ENCODE measurements around the gene ARF4. TPM values are rescaled to one million over a fixed set of nuclear protein-coding genes. Genes with fewer than 3 reads are reported as not detected.
A peak's percentile ranks its signal among the peaks of the same experiment; 100 is the strongest.

ARF4 gene
- total and polyA plus RNA-seq, 2 of the 4 experiments (the other 2 are of a cell fraction): 172 to 412 TPM

DNA sequence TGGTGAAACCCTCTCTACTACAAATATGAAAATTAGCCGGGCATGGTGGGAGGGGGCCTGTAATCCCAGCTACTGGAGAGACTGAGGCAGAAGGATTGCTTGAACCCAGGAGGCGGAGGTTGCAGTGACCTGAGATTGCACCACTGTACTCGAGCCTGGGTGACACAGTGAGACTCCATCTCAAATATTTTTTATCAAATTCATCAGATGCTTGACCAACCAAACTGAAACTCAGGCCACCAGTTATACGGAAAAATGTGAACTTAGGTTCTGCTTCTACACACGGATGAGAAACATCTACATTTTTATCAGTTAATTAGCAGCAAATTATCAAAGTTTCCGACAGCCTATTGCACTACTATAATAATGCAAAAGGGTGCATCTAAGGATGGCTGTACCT is 4.8 kb downstream of the ARF4 start:
- Histone ChIP-seq H2BK120ac (ENCODE audit: low read depth, low read length) (no peak overlapping the region), H3K23ac (ENCODE audit: low read depth, low read length) (no peak overlapping the region), H2AFZ (replicated peaks; ENCODE audit: low read length, poor library complexity) (no peak overlapping the region), H3K4me1 (ENCODE audit: control insufficient read depth, insufficient read depth, low read length) (peaks cover 7% of the 10 kb centered on the region), H3K4ac (ENCODE audit: low read depth, low read length) (no peak overlapping the region), H3K56ac (ENCODE audit: extremely low read depth, insufficient read depth, low read length) (no peak overlapping the region), H3K9me3 (ENCODE audit: control insufficient read depth, insufficient read depth, low read length) (no peaks in the 10 kb centered on the region), H3K9ac (ENCODE audit: low read depth, low read length) (no peak overlapping the region), H3K27me3 (ENCODE audit: control insufficient read depth, insufficient read depth, low read length) (no peaks in the 10 kb centered on the region), H4K20me1 (ENCODE audit: insufficient read depth, low read length) (peaks cover 97% of the 10 kb centered on the region), H3K4me3 (ENCODE audit: insufficient read depth, low read depth, low read length) (no peak overlapping the region), H3K4me2 (ENCODE audit: low read depth, low read length) (peak overlapping the region; percentile 21; the same call in 1 of the 2 replicates), H4K91ac (ENCODE audit: insufficient read depth, low read depth, low read length) (no peak overlapping the region), H3K27ac (ENCODE audit: insufficient read depth, low read length) (no peak overlapping the region), H3K18ac (ENCODE audit: low read depth, low read length) (no peak overlapping the region), H3K14ac (replicated peaks; ENCODE audit: low read depth, low read length) (no peak overlapping the region), H4K5ac (ENCODE audit: low read depth, low read length) (no peak overlapping the region), H3K79me1 (ENCODE audit: low read depth in 1 of 2, low read length in 2 of 2) (peaks cover 0 to 10% of the 10 kb centered on the region in 2 experiments; a peak in 1 of 4 replicates), H2AK9ac (replicated peaks; ENCODE audit: low read depth, low read length, poor library complexity) (no peak overlapping the region), H2BK15ac (ENCODE audit: low read depth, low read length) (no peak overlapping the region), H2BK20ac (ENCODE audit: low read depth, low read length) (no peak overlapping the region), H3K36me3 (ENCODE audit: control insufficient read depth, insufficient read depth, low read length) (peaks cover 12% of the 10 kb centered on the region), H2AK5ac (ENCODE audit: low read depth, low read length) (no peak overlapping the region), H4K8ac (ENCODE audit: low read depth in 2 of 2, low read length in 2 of 2) (no peak overlapping the region), H3K9me1 (ENCODE audit: insufficient read depth, low read length) (no peaks in the 10 kb centered on the region; the same call in 1 of the 2 replicates), H2BK5ac (ENCODE audit: low read depth, low read length, poor library complexity, severe bottlenecking) (no peak overlapping the region)
- ChIA-PET POLR2A (ENCODE audit: unreplicated experiment) (no interaction called here), CTCF (no interaction called here)
- BruUV-seq (replicated peaks): no TSS peak
- ATAC-seq (ENCODE audit: low read depth): no peak
- DNase-seq: no peak
- WGBS, 2 experiments (ENCODE audit: extremely low coverage in 2 of 2, insufficient read length in 1 of 2): 40% methylated on average over 1 of the region's 6 CpGs; no CpG with 5 or more reads in 1 of the 2 experiments
- dilution Hi-C loops (cut with HindIII; ENCODE audit: low sequenced_read_pairs, unreplicated experiment): no loop called here
- TF ChIP-seq MXI1 (IDR thresholded peaks at IDR 0.05; ENCODE audit: borderline replicate concordance, low read depth, low read length) (no peak), RFX5 (IDR thresholded peaks at IDR 0.05; ENCODE audit: low read depth, low read length) (no peak), RAD21 (IDR thresholded peaks at IDR 0.05; ENCODE audit: low read length) (no peak), RCOR1 (IDR thresholded peaks at IDR 0.05; ENCODE audit: insufficient replicate concordance, low read length) (no peak), MAZ (IDR thresholded peaks at IDR 0.05; ENCODE audit: borderline replicate concordance, low read depth, low read length) (no peak), NFE2L2 (IDR thresholded peaks at IDR 0.05; ENCODE audit: low read depth, low read length) (no peak), USF2 (IDR thresholded peaks at IDR 0.05; ENCODE audit: low read depth, low read length) (no peak), CEBPB (IDR thresholded peaks at IDR 0.05; ENCODE audit: low read depth, low read length) (0 out of 2 replicates have a peak, but pooled peaks have one; percentile 9)
- TF ChIP-seq, protein P1, sequence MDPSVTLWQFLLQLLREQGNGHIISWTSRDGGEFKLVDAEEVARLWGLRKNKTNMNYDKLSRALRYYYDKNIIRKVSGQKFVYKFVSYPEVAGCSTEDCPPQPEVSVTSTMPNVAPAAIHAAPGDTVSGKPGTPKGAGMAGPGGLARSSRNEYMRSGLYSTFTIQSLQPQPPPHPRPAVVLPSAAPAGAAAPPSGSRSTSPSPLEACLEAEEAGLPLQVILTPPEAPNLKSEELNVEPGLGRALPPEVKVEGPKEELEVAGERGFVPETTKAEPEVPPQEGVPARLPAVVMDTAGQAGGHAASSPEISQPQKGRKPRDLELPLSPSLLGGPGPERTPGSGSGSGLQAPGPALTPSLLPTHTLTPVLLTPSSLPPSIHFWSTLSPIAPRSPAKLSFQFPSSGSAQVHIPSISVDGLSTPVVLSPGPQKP (IDR thresholded peaks at IDR 0.05; ENCODE audit: borderline replicate concordance, low read depth, low read length): no peak
- intact Hi-C loops (cut with micrococcal nuclease): no loop called here
- in situ Hi-C loops (cut with MboI; ENCODE audit: low sequenced_read_pairs): no loop called here

All from IMR-90 (cell line).